ENCODE data around the gene UBE2S.

DNA sequence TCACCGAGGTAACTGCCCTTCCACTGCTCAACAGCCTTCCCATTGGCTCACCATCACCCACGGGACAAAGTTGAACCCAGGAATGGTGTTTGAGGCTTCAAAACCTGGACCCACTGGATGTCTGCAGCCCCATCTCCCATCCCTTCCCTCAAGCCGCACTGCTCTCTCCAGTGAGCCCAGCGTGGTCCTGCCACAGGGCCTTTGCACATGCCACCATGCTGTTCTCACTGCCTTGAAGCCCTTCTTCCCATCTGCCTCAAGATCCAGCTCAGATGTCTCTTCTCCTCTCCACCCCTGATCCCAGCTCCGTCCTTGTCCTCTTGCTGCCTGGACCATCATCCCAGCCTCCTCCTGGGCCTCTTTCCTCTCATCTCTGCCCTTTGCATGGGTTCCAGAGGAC, 31.5 kb upstream of the UBE2S start:
- no peak for TF ChIP-seq CTCF (IDR thresholded peaks at IDR 0.05)
- TF ChIP-seq POLR2A (IDR thresholded peaks at IDR 0.05): no peak
